CD4-positive, alpha-beta T cell (primary cell): Measurements from ENCODE around the gene RBM20. TPM values are rescaled to one million over a fixed set of nuclear protein-coding genes. Genes with fewer than 3 reads are reported as not detected.

Source experiments
- ATAC-seq: fragments of 200-7000 bp; cut with Tn5 transposase; one replicate; pipeline ENCODE4 v1.10.0; 2022; ENCODE audit warnings: mild to moderate bottlenecking; ENCODE audit not compliant: poor library complexity
- CTCF ChIA-PET: fragments of 350-600 bp; sonication (Branson Sonifier 250); formaldehyde crosslinking; loops from one replicate; lab custom pipeline; 2021; ENCODE audit warnings: antibody characterized with exemption, inconsistent platforms; lab: Charles Lee
- POLR2A ChIA-PET: fragments of 350-600 bp; sonication (Branson Sonifier 250); formaldehyde crosslinking; loops from one replicate; lab custom pipeline; 2021; ENCODE audit warnings: antibody characterized with exemption, inconsistent platforms; lab: Charles Lee
- DNase-seq, 14 experiments: peaks; one replicate each; pipeline ENCODE4 v3.0.0-alpha.2; 2013 to 2020; ENCODE audit warnings: mixed read lengths in 2 of 14
- H3K27ac ChIP-seq, 2 donors: one replicate each; pipeline versions ENCODE4 v1.5.1 to v1.7.0; 2013; ENCODE audit warnings: low read length in 2 of 2, low read depth in 1 of 2, mild to moderate bottlenecking in 1 of 2
- H3K27me3 ChIP-seq, 2 experiments: 1 replicate in 1 of 2; 2 replicates in 1 of 2; pipeline versions ENCODE4 v1.6.1 to v1.7.0; 2013; ENCODE audit warnings: low read length in 2 of 2, control low read depth in 1 of 2, mild to moderate bottlenecking in 1 of 2, moderate library complexity in 1 of 2; ENCODE audit not compliant: insufficient read depth in 2 of 2, control insufficient read depth in 1 of 2
- H3K36me3 ChIP-seq: one replicate; pipeline ENCODE4 v1.6.1; 2013; ENCODE audit warnings: low read length, control low read depth; ENCODE audit not compliant: insufficient read depth
- H3K4me1 ChIP-seq: one replicate; pipeline ENCODE4 v1.6.1; 2013; ENCODE audit warnings: low read length, control low read depth; ENCODE audit not compliant: insufficient read depth
- H3K4me3 ChIP-seq: one replicate; pipeline ENCODE4 v1.5.1; 2013; ENCODE audit warnings: mild to moderate bottlenecking, low read length, moderate library complexity
- H3K9me3 ChIP-seq, 2 experiments: 1 replicate in 1 of 2; 2 replicates in 1 of 2; pipeline versions ENCODE4 v1.6.1 to v1.7.0; 2013; ENCODE audit warnings: low read length in 2 of 2, mild to moderate bottlenecking in 2 of 2, control low read depth in 1 of 2, moderate library complexity in 1 of 2; ENCODE audit not compliant: control insufficient read depth in 1 of 2, insufficient read depth in 1 of 2
- H3K27ac Mint-ChIP-seq: one replicate; pipeline ENCODE4 v1.8.0; 2020; ENCODE audit warnings: mixed read lengths
- H3K27me3 Mint-ChIP-seq: one replicate; pipeline ENCODE4 v1.8.0; 2021; ENCODE audit warnings: mixed read lengths
- H3K36me3 Mint-ChIP-seq: one replicate; pipeline ENCODE4 v1.8.0; 2021; ENCODE audit warnings: low read depth, mixed read lengths
- H3K4me1 Mint-ChIP-seq: one replicate; pipeline ENCODE4 v1.8.0; 2021; ENCODE audit warnings: low read depth, mixed read lengths
- H3K4me3 Mint-ChIP-seq: one replicate; pipeline ENCODE4 v1.8.0; 2020; ENCODE audit warnings: mild to moderate bottlenecking, mixed read lengths
- H3K9me3 Mint-ChIP-seq: one replicate; pipeline ENCODE4 v1.8.0; 2020; ENCODE audit warnings: mixed read lengths
- intact Hi-C, 2 experiments: fragments of 100-400 bp; cut with DNase I in 1 of 2; cut with micrococcal nuclease in 1 of 2; formaldehyde crosslinking; loops; one replicate each; pipeline versions ENCODE4 v1.15.1 to v1.9.0; 2023 to 2025; cut with DNase I, micrococcal nuclease
- total RNA-seq, 174 experiments: library from RNA in 2 of 174; stranded (reverse) in 2 of 174; gene quantifications; one replicate each; pipeline ENCODE4 v1.2.3 and lab custom pipeline; 2021 to 2026
- TF ChIP-seq, protein P1 (sequence below): fragments of 200-600 bp; IDR thresholded peaks from one replicate; pipeline ENCODE4 v1.8.0; 2022; ENCODE audit warnings: antibody characterized with exemption, mild to moderate bottlenecking

Gene RBM20
- total RNA-seq, 2 experiments from 2014 or later = 0.91 to 1.1 TPM

DNA sequence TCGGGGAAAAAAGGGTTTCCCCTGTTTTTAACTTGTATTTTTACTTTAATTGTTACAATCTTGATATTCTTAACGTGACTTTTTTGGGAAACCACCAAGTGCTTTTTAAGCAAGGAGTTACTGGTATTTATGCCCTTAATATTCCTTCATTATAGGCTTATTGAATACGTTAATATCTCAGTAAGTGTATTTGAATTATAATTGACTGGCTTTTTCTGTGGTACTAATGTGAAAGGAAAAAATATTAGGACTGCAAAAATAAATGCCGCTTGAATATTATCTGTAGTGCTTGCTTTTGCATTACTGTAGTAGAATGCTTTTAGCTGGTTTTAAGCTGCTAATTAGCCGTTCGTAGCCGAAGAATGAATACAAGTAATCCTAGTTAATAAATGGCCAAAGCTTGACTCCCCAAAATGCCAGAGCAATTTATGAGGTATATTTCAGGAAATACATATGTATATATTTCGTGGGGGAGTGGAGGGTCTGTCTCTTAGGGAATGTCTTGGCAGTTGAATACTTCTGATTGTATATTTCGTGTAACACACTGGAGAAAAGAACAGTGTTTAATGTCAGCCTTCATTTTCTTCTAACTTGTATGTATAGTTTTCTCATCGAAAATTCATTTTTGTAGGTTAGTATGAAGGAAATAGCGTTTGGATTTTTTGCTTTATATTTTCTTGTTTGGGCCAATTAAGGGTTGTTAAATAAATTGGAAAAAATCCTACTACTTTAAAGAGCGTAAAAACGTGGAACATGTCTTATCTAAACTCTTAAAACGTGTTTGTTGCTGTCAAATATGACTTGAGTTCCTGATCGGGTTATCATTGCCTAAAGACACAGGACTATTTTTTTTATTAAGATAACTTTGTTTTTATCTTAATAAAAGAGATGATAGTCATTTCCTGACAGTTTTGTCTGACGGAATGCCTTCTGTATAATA is 229.1 kb downstream of the RBM20 start:
- H3K36me3 ChIP-seq = peaks cover 25% of the 10 kb centered on the region
- H3K9me3 Mint-ChIP-seq = no peaks in the 10 kb centered on the region
- intact Hi-C loops = loop anchor here (1.0 to 5.0 kb wide), 12 partner anchors 9 to 127 kb away; partner anchors contain the start of genes BBIP1 (in 2 of the 2) and SHOC2 (in 2 of the 2)
- ATAC-seq (no peak), DNase-seq (no peak)
- H3K27ac ChIP-seq = peak overlapping the region; percentile 93 to 99
- H3K4me3 ChIP-seq = peak overlapping the region; percentile 86
- ChIA-PET POLR2A (interaction anchor here (0.6 to 3.4 kb wide), 21 partner anchors 9 to 375 kb away, joined by 3 to 102 read pairs (median 4); partner anchors contain the start of genes BBIP1, DUSP5 and SHOC2), CTCF (interaction anchor here (0.7 to 2.5 kb wide), 16 partner anchors 9 to 127 kb away, joined by 3 to 14 read pairs (median 4); no protein-coding TSS in a partner anchor)
- peak overlapping the region; percentile 96 for H3K4me3 Mint-ChIP-seq
- no peaks in the 10 kb centered on the region for H3K27me3 ChIP-seq
- TF ChIP-seq, protein P1, sequence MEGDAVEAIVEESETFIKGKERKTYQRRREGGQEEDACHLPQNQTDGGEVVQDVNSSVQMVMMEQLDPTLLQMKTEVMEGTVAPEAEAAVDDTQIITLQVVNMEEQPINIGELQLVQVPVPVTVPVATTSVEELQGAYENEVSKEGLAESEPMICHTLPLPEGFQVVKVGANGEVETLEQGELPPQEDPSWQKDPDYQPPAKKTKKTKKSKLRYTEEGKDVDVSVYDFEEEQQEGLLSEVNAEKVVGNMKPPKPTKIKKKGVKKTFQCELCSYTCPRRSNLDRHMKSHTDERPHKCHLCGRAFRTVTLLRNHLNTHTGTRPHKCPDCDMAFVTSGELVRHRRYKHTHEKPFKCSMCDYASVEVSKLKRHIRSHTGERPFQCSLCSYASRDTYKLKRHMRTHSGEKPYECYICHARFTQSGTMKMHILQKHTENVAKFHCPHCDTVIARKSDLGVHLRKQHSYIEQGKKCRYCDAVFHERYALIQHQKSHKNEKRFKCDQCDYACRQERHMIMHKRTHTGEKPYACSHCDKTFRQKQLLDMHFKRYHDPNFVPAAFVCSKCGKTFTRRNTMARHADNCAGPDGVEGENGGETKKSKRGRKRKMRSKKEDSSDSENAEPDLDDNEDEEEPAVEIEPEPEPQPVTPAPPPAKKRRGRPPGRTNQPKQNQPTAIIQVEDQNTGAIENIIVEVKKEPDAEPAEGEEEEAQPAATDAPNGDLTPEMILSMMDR = no peak
- H3K9me3 ChIP-seq = no peaks in the 10 kb centered on the region
- H3K36me3 Mint-ChIP-seq = peaks cover 58% of the 10 kb centered on the region
- H3K27me3 Mint-ChIP-seq = no peaks in the 10 kb centered on the region
- peak overlapping the region; percentile 96 for H3K27ac Mint-ChIP-seq
- H3K4me1 Mint-ChIP-seq = peaks cover 82% of the 10 kb centered on the region
- peaks cover 39% of the 10 kb centered on the region for H3K4me1 ChIP-seq

DNA sequence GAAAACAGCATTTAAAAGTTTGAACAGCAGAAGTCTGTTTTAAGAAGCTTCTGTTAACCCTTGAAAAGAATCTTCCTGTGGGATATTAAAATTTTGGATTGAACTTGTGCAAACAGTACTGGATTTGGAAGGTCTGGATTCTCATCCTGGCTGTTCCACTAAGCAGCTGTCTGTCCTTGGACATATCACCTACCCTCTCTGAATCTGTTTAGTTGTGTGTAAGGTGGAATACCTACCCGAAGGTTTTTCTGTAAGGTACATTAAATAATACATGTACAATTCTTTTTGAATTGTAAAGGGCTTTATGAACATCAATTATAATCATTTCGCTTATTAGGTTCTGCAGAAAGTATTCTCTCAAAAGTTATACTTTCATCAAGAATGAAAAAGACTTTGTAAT is 229.8 kb downstream of the RBM20 start:
- TF ChIP-seq, protein P1 = no peak
- H3K4me3 ChIP-seq = peak overlapping the region; percentile 86
- Mint-ChIP-seq H3K4me3 (peak overlapping the region; percentile 96), H3K4me1 (peaks cover 82% of the 10 kb centered on the region), H3K27ac (peak overlapping the region; percentile 96), H3K9me3 (no peaks in the 10 kb centered on the region), H3K27me3 (no peaks in the 10 kb centered on the region), H3K36me3 (peaks cover 65% of the 10 kb centered on the region)
- intact Hi-C loops = loop anchor here (2.0 to 5.0 kb wide), 8 partner anchors 19 to 127 kb away; partner anchors contain the start of genes BBIP1 (in 2 of the 2) and SHOC2 (in 2 of the 2)
- no peaks in the 10 kb centered on the region for H3K9me3 ChIP-seq
- H3K36me3 ChIP-seq = peaks cover 31% of the 10 kb centered on the region
- POLR2A ChIA-PET = interaction anchor here (0.6 to 3.4 kb wide), 4 partner anchors 9 to 45 kb away, joined by 3 to 102 read pairs (median 19); partner anchors contain the start of genes BBIP1 and SHOC2
- no peaks in the 10 kb centered on the region for H3K27me3 ChIP-seq
- peaks cover 32% of the 10 kb centered on the region for H3K4me1 ChIP-seq
- no peak for DNase-seq
- CTCF ChIA-PET = interaction anchor here (1.7 to 2.3 kb wide), 5 partner anchors 13 to 128 kb away, joined by 5 to 14 read pairs (median 8); no protein-coding TSS in a partner anchor
- H3K27ac ChIP-seq = peak overlapping the region; percentile 93 to 99
- ATAC-seq = no peak

DNA sequence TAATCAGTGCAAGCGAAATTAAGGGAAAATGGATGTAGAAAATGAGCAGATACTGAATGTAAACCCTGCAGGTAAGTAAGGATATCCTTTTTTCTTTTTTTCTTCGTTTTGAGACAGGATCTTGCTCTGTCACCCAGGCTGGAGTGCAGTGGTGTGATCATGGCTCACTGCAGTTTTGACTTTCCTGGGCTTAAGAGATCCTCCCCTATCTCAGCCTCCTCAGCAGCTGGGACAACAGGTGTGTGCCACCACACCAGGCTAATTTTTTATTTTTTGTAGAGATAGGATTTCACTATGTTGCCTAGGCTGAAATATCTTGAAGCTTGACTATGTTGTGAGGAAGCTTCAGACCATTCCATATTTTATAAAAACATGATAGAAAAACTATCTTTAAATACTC is 231.9 kb downstream of the RBM20 start:
- no peak for DNase-seq
- peak overlapping the region in 1 of 2 donors; percentile 13 for H3K27ac ChIP-seq
- H3K4me1 ChIP-seq = peaks cover 16% of the 10 kb centered on the region
- Mint-ChIP-seq H3K9me3 (no peaks in the 10 kb centered on the region), H3K4me3 (peak overlapping the region; percentile 39), H3K36me3 (peaks cover 75% of the 10 kb centered on the region), H3K27me3 (no peaks in the 10 kb centered on the region), H3K4me1 (peaks cover 82% of the 10 kb centered on the region), H3K27ac (peak overlapping the region; percentile 47)
- no peak overlapping the region for H3K4me3 ChIP-seq
- ChIA-PET POLR2A (interaction anchor here (0.6 to 2.1 kb wide), 8 partner anchors 9 to 73 kb away, joined by 3 to 8 read pairs (median 4); no protein-coding TSS in a partner anchor), CTCF (interaction anchor here (2.2 kb wide), 1 partner anchor 18 kb away, joined by 6 read pairs; no protein-coding TSS in a partner anchor)
- H3K9me3 ChIP-seq = no peaks in the 10 kb centered on the region
- no peak for ATAC-seq
- peaks cover 41% of the 10 kb centered on the region for H3K36me3 ChIP-seq
- TF ChIP-seq, protein P1 = no peak
- no peaks in the 10 kb centered on the region for H3K27me3 ChIP-seq
- intact Hi-C loops = loop anchor here in 1 of 2 experiments (2.0 kb wide), 1 partner anchor 17 kb away; no protein-coding TSS in a partner anchor
